Common myeloid progenitor, CD34-positive (primary cell): ENCODE data around the gene RBFOX1.

ENCODE experiments used
- CTCF ChIA-PET: fragments of 350-600 bp; sonication (Branson Sonifier 250); formaldehyde crosslinking; loops from one replicate; lab custom pipeline; 2021; ENCODE audit warnings: antibody characterized with exemption; lab: Charles Lee
- POLR2A ChIA-PET: fragments of 350-600 bp; sonication (Branson Sonifier 250); formaldehyde crosslinking; loops from one replicate; lab custom pipeline; 2021; ENCODE audit warnings: antibody characterized with exemption; lab: Charles Lee
- DNase-seq, 3 donors: peaks; one replicate each; pipeline versions ENCODE4 v3.0.0 to v3.0.0-alpha.2; 2013
- H3K27ac ChIP-seq, 2 experiments: 1 replicate in 1 of 2; 2 replicates in 1 of 2; pipeline ENCODE4 v1.7.0; 2013; ENCODE audit warnings: inconsistent platforms in 2 of 2, low read length in 2 of 2, mild to moderate bottlenecking in 2 of 2, low read depth in 1 of 2, moderate library complexity in 1 of 2; ENCODE audit not compliant: severe bottlenecking in 2 of 2, insufficient read depth in 1 of 2, poor library complexity in 1 of 2
- H3K27me3 ChIP-seq, 5 experiments: replicated peaks in 2 of 5; 1 replicate in 3 of 5; 2 replicates in 2 of 5; pipeline versions ENCODE4 v1.6.1 to v1.7.0; 2013; ENCODE audit warnings: low read length in 4 of 5, mild to moderate bottlenecking in 2 of 5, moderate library complexity in 2 of 5, inconsistent platforms in 1 of 5; ENCODE audit not compliant: insufficient read depth in 5 of 5, control insufficient read depth in 4 of 5
- H3K36me3 ChIP-seq, 4 experiments: 1 replicate in 2 of 4; 2 replicates in 2 of 4; pipeline versions ENCODE4 v1.6.1 to v1.7.0; 2013; ENCODE audit warnings: low read length in 3 of 4, control low read depth in 1 of 4, mild to moderate bottlenecking in 1 of 4; ENCODE audit not compliant: control insufficient read depth in 4 of 4, insufficient read depth in 4 of 4
- H3K4me1 ChIP-seq, 4 experiments: 1 replicate in 3 of 4; 2 replicates in 1 of 4; pipeline versions ENCODE4 v1.6.1 to v1.7.1; 2013; ENCODE audit warnings: low read length in 3 of 4, mild to moderate bottlenecking in 3 of 4, control low read depth in 1 of 4, inconsistent platforms in 1 of 4, moderate library complexity in 1 of 4; ENCODE audit not compliant: control insufficient read depth in 4 of 4, insufficient read depth in 4 of 4; ENCODE audit errors: control extremely low read depth in 1 of 4
- H3K4me3 ChIP-seq, 7 experiments: 1 replicate in 4 of 7; 2 replicates in 3 of 7; pipeline versions ENCODE4 v1.5.1 to v1.7.0; 2013; ENCODE audit warnings: mild to moderate bottlenecking in 7 of 7, low read length in 6 of 7, moderate library complexity in 6 of 7, inconsistent platforms in 2 of 7, low read depth in 2 of 7, control low read depth in 1 of 7; ENCODE audit not compliant: insufficient read depth in 4 of 7, control insufficient read depth in 1 of 7; ENCODE audit errors: extremely low read depth in 1 of 7
- H3K9me3 ChIP-seq, 5 experiments: 1 replicate in 4 of 5; 2 replicates in 1 of 5; pipeline versions ENCODE4 v1.6.1 to v1.7.1; 2013; ENCODE audit warnings: low read length in 4 of 5, mild to moderate bottlenecking in 2 of 5, inconsistent platforms in 1 of 5, low read depth in 1 of 5, moderate library complexity in 1 of 5; ENCODE audit not compliant: control insufficient read depth in 4 of 5, insufficient read depth in 2 of 5; ENCODE audit errors: control extremely low read depth in 1 of 5
- WGBS: methylation state at CpG from one replicate; pipeline ENCODE4 v1.1.5; 2013; ENCODE audit not compliant: insufficient coverage; 5-methylcytosine and 5-hydroxymethylcytosine counted together

RBFOX1 gene

DNA sequence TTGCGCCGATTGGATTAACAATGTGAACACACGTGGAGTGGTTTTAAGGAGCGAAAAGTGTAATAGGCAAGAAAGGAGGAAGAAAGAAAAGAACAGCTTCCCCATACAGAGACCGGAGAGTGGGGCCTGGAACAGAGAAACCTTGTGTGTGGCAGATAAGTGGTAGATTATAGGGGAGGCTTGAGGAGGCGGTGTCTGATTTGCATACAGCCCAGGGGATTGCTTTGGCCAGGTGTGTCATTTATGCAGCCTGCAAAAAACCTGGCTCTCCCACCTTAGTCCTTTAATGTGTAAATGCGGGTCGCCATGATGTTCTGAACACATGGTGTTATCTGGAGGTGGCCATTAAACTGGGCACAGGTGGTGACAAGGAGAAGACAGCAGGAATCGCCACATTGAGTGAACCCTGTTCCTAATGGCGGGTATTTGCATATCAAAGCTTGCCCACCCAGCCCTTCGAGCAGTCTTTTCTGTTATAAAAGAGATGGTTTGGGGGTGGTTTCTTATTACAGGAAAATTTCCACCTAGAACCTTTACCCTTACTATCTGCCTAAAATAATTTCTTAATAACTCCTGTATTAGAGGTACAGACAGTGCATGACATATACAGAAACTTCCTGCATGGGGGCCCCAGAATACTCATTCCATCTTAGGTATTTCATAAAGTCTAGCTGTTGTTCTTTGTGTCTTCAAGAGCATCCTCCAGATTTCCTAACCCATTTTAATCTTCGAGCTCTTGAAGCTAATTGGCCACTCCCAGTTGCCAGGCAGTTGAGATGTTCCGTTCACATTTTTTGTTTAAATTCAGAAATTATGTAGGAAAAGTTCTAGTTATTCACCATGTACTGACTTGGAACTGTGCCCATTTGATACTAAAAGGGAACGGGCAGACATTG lies 292.5 kb downstream of the RBFOX1 start:
- Histone ChIP-seq H3K9me3 (no peaks in the 10 kb centered on the region), H3K36me3 (no peaks in the 10 kb centered on the region), H3K4me1 (no peaks in the 10 kb centered on the region), H3K4me3 (no peak overlapping the region), H3K27me3 (no peaks in the 10 kb centered on the region), H3K27ac (no peak overlapping the region)
- ChIA-PET CTCF (no interaction called here), POLR2A (no interaction called here)
- no peak for DNase-seq
- WGBS, result 88% methylated on average over 9 of the region's 14 CpGs

DNA sequence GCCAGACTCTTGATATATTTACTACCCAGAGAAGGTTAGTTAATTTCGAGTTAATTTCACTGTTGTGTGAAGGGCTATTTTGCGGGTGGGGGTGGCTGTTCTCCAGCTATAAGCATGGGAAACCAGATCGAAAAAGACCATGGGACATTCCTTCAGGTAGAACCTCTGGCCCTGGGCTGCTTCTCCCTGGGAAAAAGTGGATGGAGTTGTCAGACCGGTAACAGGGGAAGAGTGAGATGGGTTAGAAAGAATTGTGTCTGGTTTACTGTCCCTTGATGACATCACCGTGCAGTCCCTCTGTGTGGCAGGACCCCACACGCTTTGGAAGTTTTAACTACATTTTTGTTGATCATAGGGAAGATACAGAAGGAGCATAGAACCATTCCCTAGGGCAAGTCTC lies 296.3 kb downstream of the RBFOX1 start:
- WGBS, result 87% methylated on average over 5 of the region's 6 CpGs
- H3K27ac ChIP-seq, result no peak overlapping the region
- no peaks in the 10 kb centered on the region for H3K4me1 ChIP-seq
- ChIA-PET CTCF (no interaction called here), POLR2A (no interaction called here)
- no peak for DNase-seq
- no peak overlapping the region for H3K4me3 ChIP-seq
- H3K36me3 ChIP-seq, result no peaks in the 10 kb centered on the region
- no peaks in the 10 kb centered on the region for H3K27me3 ChIP-seq
- H3K9me3 ChIP-seq, result no peaks in the 10 kb centered on the region

DNA sequence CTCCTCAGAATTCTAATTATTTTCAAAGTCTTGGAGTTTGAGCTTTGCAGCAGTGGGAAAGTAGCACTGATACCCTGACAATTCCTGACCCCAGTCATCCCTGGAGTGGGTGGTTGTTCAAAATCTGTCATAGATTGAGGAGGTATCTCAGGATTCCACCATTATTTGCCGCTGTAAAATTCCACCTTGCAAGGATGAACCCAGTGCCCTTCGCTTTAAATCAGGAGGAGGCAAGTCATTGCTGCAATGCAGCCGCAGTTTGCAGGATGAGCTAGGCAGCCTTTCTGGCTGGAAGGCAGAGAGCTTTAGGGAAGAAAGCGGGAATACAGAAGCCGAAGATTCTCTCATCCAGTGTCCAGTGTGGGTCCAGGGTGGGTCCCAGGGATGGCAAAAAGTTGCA lies 296.9 kb downstream of the RBFOX1 start:
- POLR2A ChIA-PET, result no interaction called here
- no peak overlapping the region for H3K4me3 ChIP-seq
- no peaks in the 10 kb centered on the region for H3K27me3 ChIP-seq
- CTCF ChIA-PET, result no interaction called here
- WGBS, result 94% methylated on average over 5 of the region's 5 CpGs
- no peaks in the 10 kb centered on the region for H3K9me3 ChIP-seq
- H3K4me1 ChIP-seq, result no peaks in the 10 kb centered on the region
- no peak overlapping the region for H3K27ac ChIP-seq
- no peak for DNase-seq
- no peaks in the 10 kb centered on the region for H3K36me3 ChIP-seq

DNA sequence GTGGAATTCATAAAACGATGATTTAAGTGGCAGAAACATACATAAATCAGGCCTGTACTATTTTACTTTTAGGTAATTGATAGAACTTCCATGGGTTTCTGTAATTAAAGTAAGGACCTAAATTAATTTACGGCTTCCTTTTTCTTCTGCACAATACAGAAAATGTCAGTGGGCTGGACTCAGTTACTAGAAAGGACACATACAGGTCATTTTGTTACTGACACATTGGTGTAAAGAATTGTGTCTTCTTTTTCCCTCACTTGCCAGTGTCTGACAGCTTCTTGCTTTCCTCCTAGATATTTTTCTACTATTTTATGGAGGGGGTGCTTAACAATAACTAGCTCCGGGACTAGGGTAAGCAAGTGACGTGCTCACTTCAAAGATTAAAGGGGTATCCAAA lies 304.8 kb downstream of the RBFOX1 start:
- POLR2A ChIA-PET, result no interaction called here
- no peaks in the 10 kb centered on the region for H3K27me3 ChIP-seq
- no peak for DNase-seq
- no peaks in the 10 kb centered on the region for H3K4me1 ChIP-seq
- no peaks in the 10 kb centered on the region for H3K36me3 ChIP-seq
- no peak overlapping the region for H3K27ac ChIP-seq
- WGBS, result 100% methylated on average over 1 of the region's 4 CpGs
- CTCF ChIA-PET, result no interaction called here
- H3K9me3 ChIP-seq, result no peaks in the 10 kb centered on the region
- H3K4me3 ChIP-seq, result no peak overlapping the region

DNA sequence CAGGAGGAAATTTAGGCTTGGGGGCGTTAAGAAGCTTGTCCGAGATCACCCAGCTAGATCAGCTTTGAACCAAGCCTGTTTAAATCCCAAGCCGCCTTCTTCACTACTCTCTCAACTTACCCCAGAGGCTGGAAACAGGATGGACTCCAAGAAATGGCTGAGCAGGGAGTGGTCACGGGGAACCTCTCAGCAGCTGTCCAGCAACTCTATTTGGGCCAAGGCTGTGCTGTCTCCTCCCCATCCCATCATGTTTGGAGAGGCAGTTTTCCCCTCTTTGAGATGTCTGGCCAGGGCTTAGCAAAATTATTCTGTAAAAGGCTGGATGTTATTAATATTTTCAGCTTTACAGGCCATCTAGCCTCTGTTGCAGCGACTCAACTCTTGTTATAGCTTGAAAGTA lies 305.7 kb downstream of the RBFOX1 start:
- ChIA-PET POLR2A (no interaction called here), CTCF (no interaction called here)
- Histone ChIP-seq H3K4me3 (no peak overlapping the region), H3K4me1 (no peaks in the 10 kb centered on the region), H3K27me3 (no peaks in the 10 kb centered on the region), H3K36me3 (no peaks in the 10 kb centered on the region), H3K27ac (no peak overlapping the region), H3K9me3 (no peaks in the 10 kb centered on the region)
- no peak for DNase-seq
- 96% methylated on average over 4 of the region's 5 CpGs for WGBS

DNA sequence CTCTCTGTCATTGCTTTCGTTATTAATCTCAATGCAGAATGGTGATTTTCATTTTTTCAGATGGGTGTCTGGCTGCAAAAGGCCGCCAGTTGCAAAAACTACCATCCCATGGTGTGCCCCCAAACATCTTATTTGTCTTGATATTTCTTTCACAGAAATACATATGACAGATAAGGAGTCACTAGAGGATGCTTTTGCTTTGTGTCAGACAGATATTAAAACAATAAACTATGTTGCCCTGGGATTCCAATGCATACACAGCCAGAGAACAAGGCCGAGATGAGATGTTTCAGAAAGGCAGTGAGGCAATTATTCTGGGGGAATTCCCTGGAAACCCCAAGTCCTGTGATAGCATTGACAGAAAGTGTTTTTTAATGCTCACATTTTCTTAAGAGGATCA lies 307.7 kb downstream of the RBFOX1 start:
- Histone ChIP-seq H3K9me3 (no peaks in the 10 kb centered on the region), H3K36me3 (no peaks in the 10 kb centered on the region), H3K27me3 (no peaks in the 10 kb centered on the region), H3K4me3 (no peak overlapping the region), H3K27ac (no peak overlapping the region), H3K4me1 (no peaks in the 10 kb centered on the region)
- ChIA-PET CTCF (no interaction called here), POLR2A (no interaction called here)
- no peak for DNase-seq
- WGBS, result 100% methylated on average over 2 of the region's 3 CpGs

DNA sequence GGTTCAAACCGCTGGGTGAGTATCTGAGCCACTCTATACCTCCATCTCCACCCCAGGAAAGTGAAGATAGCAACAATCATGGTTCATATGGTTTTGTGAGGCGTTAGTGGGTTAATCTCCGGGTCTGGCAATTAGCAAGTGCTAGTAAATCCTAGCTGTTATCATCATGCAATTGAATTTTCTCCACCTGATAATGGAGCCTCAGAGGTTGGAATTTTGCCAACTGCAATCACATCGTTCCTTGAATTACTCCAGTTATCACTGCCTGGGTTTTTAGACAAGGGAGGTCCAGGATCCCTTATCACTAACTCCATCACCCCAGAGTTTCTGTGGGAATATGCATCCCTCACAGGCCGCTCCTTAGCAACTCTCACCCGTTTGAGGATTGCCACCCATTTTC lies 311.5 kb downstream of the RBFOX1 start:
- Histone ChIP-seq H3K27me3 (no peaks in the 10 kb centered on the region), H3K4me3 (no peak overlapping the region), H3K27ac (no peak overlapping the region), H3K36me3 (no peaks in the 10 kb centered on the region), H3K9me3 (no peaks in the 10 kb centered on the region), H3K4me1 (no peaks in the 10 kb centered on the region)
- ChIA-PET POLR2A (no interaction called here), CTCF (no interaction called here)
- 40% methylated on average over 2 of the region's 6 CpGs for WGBS
- DNase-seq, result no peak
